ENCODE measurements around the gene ELOVL3. TPM values are rescaled to one million over a fixed set of nuclear protein-coding genes. Genes with fewer than 3 reads are reported as not detected.

The ELOVL3 gene
- polyA plus RNA-seq, 1 donor (not counting 4 experiments of a cell fraction or from before 2014, with no cell fraction given) = 0.26 TPM

DNA sequence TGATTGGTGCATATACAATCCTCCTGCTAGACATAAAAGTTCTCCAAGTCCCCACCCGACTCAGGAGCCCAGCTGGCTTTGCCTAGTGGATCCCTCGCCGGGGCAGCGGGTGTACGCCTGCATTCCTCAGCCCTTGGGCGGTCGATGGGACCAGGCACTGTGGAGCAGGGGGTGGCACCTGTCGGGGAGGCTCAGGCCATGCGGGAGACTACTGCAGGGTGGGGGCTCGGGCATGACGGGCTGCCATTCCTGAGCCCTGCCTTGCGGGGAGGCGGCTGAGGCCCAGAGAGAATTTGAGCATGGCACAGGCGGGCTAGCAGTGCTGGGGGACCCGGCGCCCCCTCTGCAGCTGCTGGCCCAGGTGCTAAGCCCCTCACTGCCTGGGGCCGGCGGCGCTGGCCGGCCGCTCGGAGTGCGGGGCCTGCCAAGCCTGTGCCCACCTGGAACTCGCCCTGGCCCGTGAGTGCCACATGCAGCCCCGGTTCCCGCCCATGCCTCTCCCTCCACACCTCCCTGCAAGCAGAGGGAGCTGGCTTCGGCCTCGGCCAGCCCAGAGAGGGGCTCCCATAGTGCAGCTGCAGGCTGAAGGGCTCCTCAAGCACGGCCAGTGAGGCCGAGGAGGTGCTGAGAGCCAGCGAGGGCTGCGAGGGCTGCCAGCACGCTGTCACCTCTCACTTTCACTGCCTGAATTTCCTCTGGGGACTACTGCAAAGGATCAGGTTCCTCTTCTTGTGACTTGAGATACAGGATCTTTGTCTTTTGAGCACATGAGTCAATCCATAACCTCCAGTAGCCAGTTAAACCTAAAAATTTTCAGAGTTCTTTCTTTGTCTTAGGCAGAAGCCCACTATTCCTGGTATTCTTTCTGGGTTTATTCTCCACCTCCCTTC, 25.1 kb upstream of the ELOVL3 start:
- no peak for FAIRE-seq
- dilution Hi-C loops (cut with MboI; ENCODE audit: extremely low pct_ligation_motif_present, low sequenced_read_pairs) = no loop called here
- H3K4me3 ChIP-seq (ENCODE audit: control insufficient read depth in 2 of 3, extremely low read depth in 1 of 3, insufficient read depth in 2 of 3, low read depth in 1 of 3, low read length in 3 of 3) = no peak overlapping the region

DNA sequence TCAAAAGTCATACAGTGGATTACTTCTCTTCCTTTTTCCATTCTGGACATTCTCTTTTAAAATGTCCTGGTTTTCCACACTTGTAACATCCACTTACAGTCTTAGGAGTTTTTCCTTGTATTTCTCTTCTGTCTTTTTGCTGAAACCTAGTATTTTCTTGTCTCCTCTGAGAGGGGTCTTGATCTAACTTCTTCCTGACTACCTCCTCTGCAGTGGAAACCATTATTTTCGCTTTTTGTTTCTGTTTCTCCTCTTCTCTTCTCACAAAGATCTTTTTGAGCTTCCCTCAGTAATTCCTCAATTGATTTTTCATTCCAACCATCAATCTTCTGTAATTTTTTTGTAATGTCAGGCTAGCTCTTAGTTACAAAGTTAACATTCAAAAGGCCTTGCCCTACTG, 23.7 kb upstream of the ELOVL3 start:
- Histone ChIP-seq H4K20me1 (ENCODE audit: control insufficient read depth, extremely low read depth, insufficient read depth, low read length) (no peaks in the 10 kb centered on the region), H3K27me3 (ENCODE audit: control insufficient read depth, extremely low read depth, insufficient read depth, low read length) (peaks cover 5% of the 10 kb centered on the region), H3K36me3 (ENCODE audit: control insufficient read depth in 2 of 2, extremely low read depth in 1 of 2, insufficient read depth in 2 of 2, low read length in 2 of 2) (no peaks in the 10 kb centered on the region), H3K4me3 (ENCODE audit: control insufficient read depth in 2 of 3, extremely low read depth in 1 of 3, insufficient read depth in 2 of 3, low read depth in 1 of 3, low read length in 3 of 3) (no peak overlapping the region), H3K79me2 (ENCODE audit: control insufficient read depth, insufficient read depth, low read length) (no peaks in the 10 kb centered on the region), H3K4me2 (ENCODE audit: control insufficient read depth, extremely low read depth, insufficient read depth, low read depth, low read length) (no peak overlapping the region), H3K27ac (ENCODE audit: control insufficient read depth, insufficient read depth, low read length) (no peak overlapping the region), H3K9ac (ENCODE audit: control insufficient read depth, extremely low read depth, insufficient read depth, low read length) (no peak overlapping the region), H3K9me3 (ENCODE audit: control insufficient read depth, low read depth, low read length) (peaks cover 6% of the 10 kb centered on the region), H3K9me1 (ENCODE audit: control insufficient read depth, extremely low read depth, insufficient read depth, low read length) (no peaks in the 10 kb centered on the region), H3K4me1 (ENCODE audit: control insufficient read depth, extremely low read depth, insufficient read depth, low read length) (no peaks in the 10 kb centered on the region), H2AFZ (ENCODE audit: control insufficient read depth, low read length) (no peak overlapping the region)
- dilution Hi-C loops (cut with MboI; ENCODE audit: extremely low pct_ligation_motif_present, low sequenced_read_pairs) = no loop called here
- TF ChIP-seq, protein P1, sequence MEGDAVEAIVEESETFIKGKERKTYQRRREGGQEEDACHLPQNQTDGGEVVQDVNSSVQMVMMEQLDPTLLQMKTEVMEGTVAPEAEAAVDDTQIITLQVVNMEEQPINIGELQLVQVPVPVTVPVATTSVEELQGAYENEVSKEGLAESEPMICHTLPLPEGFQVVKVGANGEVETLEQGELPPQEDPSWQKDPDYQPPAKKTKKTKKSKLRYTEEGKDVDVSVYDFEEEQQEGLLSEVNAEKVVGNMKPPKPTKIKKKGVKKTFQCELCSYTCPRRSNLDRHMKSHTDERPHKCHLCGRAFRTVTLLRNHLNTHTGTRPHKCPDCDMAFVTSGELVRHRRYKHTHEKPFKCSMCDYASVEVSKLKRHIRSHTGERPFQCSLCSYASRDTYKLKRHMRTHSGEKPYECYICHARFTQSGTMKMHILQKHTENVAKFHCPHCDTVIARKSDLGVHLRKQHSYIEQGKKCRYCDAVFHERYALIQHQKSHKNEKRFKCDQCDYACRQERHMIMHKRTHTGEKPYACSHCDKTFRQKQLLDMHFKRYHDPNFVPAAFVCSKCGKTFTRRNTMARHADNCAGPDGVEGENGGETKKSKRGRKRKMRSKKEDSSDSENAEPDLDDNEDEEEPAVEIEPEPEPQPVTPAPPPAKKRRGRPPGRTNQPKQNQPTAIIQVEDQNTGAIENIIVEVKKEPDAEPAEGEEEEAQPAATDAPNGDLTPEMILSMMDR (optimal IDR thresholded peaks at IDR 0.05 in 1 of 3, IDR thresholded peaks at IDR 0.05 in 1 of 3, conservative IDR thresholded peaks at IDR 0.05 in 1 of 3; ENCODE audit: extremely low read depth in 1 of 3, insufficient read depth in 2 of 3, low read length in 3 of 3) = no peak
- no peak for TF ChIP-seq EZH2 (IDR thresholded peaks at IDR 0.05; ENCODE audit: low read length)
- no peak for FAIRE-seq
- no peak for DNase-seq (ENCODE audit: low read depth, low spot score)

More for the DNA sequence above, 25.1 kb upstream of the ELOVL3 start:
- no peak for TF ChIP-seq EZH2 (IDR thresholded peaks at IDR 0.05; ENCODE audit: low read length)
- TF ChIP-seq, protein P1 (optimal IDR thresholded peaks at IDR 0.05 in 1 of 3, IDR thresholded peaks at IDR 0.05 in 1 of 3, conservative IDR thresholded peaks at IDR 0.05 in 1 of 3; ENCODE audit: extremely low read depth in 1 of 3, insufficient read depth in 2 of 3, low read length in 3 of 3) = no peak
- Histone ChIP-seq H3K36me3 (ENCODE audit: control insufficient read depth in 2 of 2, extremely low read depth in 1 of 2, insufficient read depth in 2 of 2, low read length in 2 of 2) (no peaks in the 10 kb centered on the region), H2AFZ (ENCODE audit: control insufficient read depth, low read length) (no peak overlapping the region), H3K9me3 (ENCODE audit: control insufficient read depth, low read depth, low read length) (peaks cover 6% of the 10 kb centered on the region), H3K9me1 (ENCODE audit: control insufficient read depth, extremely low read depth, insufficient read depth, low read length) (no peaks in the 10 kb centered on the region), H3K27me3 (ENCODE audit: control insufficient read depth, extremely low read depth, insufficient read depth, low read length) (peaks cover 5% of the 10 kb centered on the region), H3K4me2 (ENCODE audit: control insufficient read depth, extremely low read depth, insufficient read depth, low read depth, low read length) (no peak overlapping the region), H3K79me2 (ENCODE audit: control insufficient read depth, insufficient read depth, low read length) (no peaks in the 10 kb centered on the region), H3K4me1 (ENCODE audit: control insufficient read depth, extremely low read depth, insufficient read depth, low read length) (no peaks in the 10 kb centered on the region), H3K27ac (ENCODE audit: control insufficient read depth, insufficient read depth, low read length) (no peak overlapping the region), H3K9ac (ENCODE audit: control insufficient read depth, extremely low read depth, insufficient read depth, low read length) (no peak overlapping the region), H4K20me1 (ENCODE audit: control insufficient read depth, extremely low read depth, insufficient read depth, low read length) (no peaks in the 10 kb centered on the region)
- no peak for DNase-seq (ENCODE audit: low read depth, low spot score)

Measured in keratinocyte (primary cell).